ENCODE measurements around the gene CPLX1.
"Not testable (repeated sequence)": the region's sequence is repeated elsewhere in the genome, so short reads cannot be mapped to it uniquely, and the experiment has no call there.

The CPLX1 gene

GRCh38 chr4:821181-821591, 4.7 kb downstream of the CPLX1 start:
- DNase-seq, result no peak

- DNase-seq, result no peak
Measured at GRCh38 chr4:820230-821172, 5.4 kb downstream of the CPLX1 start.

GRCh38 chr4:819401-820229, 6.3 kb downstream of the CPLX1 start:
- no peak for DNase-seq

GRCh38 chr4:818106-818921, 7.6 kb downstream of the CPLX1 start:
- DNase-seq, result no peak

- DNase-seq, result no peak
Measured at GRCh38 chr4:815464-816146, 10.3 kb downstream of the CPLX1 start.

GRCh38 chr4:814312-814850, 11.5 kb downstream of the CPLX1 start:
- no peak for DNase-seq

- DNase-seq, result no peak
Measured at GRCh38 chr4:813900-814299, 12.0 kb downstream of the CPLX1 start.

GRCh38 chr4:808860-809570, 16.9 kb downstream of the CPLX1 start:
- peak in 20 of 58 donors; percentile 9 to 68 (median 48) for DNase-seq

- no peak for DNase-seq
Measured at GRCh38 chr4:807792-808191, 18.1 kb downstream of the CPLX1 start.

- DNase-seq, result not testable (repeated sequence)
Measured at GRCh38 chr4:806979-807378, 18.9 kb downstream of the CPLX1 start.

- peak in 4 of 58 donors; percentile 31 to 46 (median 41) for DNase-seq
Measured at GRCh38 chr4:804804-805203, 21.1 kb downstream of the CPLX1 start.

- no peak for DNase-seq
Measured at GRCh38 chr4:803884-804283, 22.0 kb downstream of the CPLX1 start.

GRCh38 chr4:801436-802124, 24.3 kb downstream of the CPLX1 start:
- no peak for DNase-seq

GRCh38 chr4:797066-797465, 28.9 kb downstream of the CPLX1 start:
- DNase-seq, result no peak

GRCh38 chr4:796206-796605, 29.7 kb downstream of the CPLX1 start:
- no peak for DNase-seq

GRCh38 chr4:795726-796119, 30.2 kb downstream of the CPLX1 start:
- DNase-seq, result no peak

GRCh38 chr4:794900-795725, 30.8 kb downstream of the CPLX1 start:
- peak in 3 of 58 donors; percentile 25 to 58 (median 29) for DNase-seq

Data from anterior cingulate cortex (tissue), 58 donors.